ENCODE measurements around the gene TBCD.

TBCD gene

GRCh38 chr17:82907797-82908542 is 156.1 kb downstream of the TBCD start:
- no peak for DNase-seq (ENCODE audit: low read depth)

GRCh38 chr17:82908543-82909160 is 156.8 kb downstream of the TBCD start:
- no peak for DNase-seq (ENCODE audit: low read depth)

GRCh38 chr17:82909322-82909904 is 157.5 kb downstream of the TBCD start:
- no peak for DNase-seq (ENCODE audit: low read depth)

- no peak for DNase-seq (ENCODE audit: low read depth)
Observed at GRCh38 chr17:82910041-82910481, 158.2 kb downstream of the TBCD start.

GRCh38 chr17:82910770-82911169 is 158.9 kb downstream of the TBCD start:
- DNase-seq (ENCODE audit: low read depth) = no peak

GRCh38 chr17:82911822-82912221 is 160.0 kb downstream of the TBCD start:
- no peak for DNase-seq (ENCODE audit: low read depth)

- DNase-seq (ENCODE audit: low read depth) = no peak
Observed at GRCh38 chr17:82912484-82913089, 160.7 kb downstream of the TBCD start.

- no peak for DNase-seq (ENCODE audit: low read depth)
Observed at GRCh38 chr17:82913304-82914043, 161.6 kb downstream of the TBCD start.

GRCh38 chr17:82914375-82914774 is 162.5 kb downstream of the TBCD start:
- DNase-seq (ENCODE audit: low read depth) = no peak

- no peak for DNase-seq (ENCODE audit: low read depth)
Observed at GRCh38 chr17:82915010-82915756, 163.3 kb downstream of the TBCD start.

GRCh38 chr17:82915757-82916027 is 163.8 kb downstream of the TBCD start:
- no peak for DNase-seq (ENCODE audit: low read depth)

GRCh38 chr17:82917699-82918345 is 166.0 kb downstream of the TBCD start:
- no peak for DNase-seq (ENCODE audit: low read depth)

- DNase-seq (ENCODE audit: low read depth) = no peak
Observed at GRCh38 chr17:82918508-82918907, 166.6 kb downstream of the TBCD start.

- DNase-seq (ENCODE audit: low read depth) = no peak
Observed at GRCh38 chr17:82920150-82920549, 168.3 kb downstream of the TBCD start.

- no peak for DNase-seq (ENCODE audit: low read depth)
Observed at GRCh38 chr17:82920715-82921114, 168.8 kb downstream of the TBCD start.

GRCh38 chr17:82921426-82921825 is 169.6 kb downstream of the TBCD start:
- DNase-seq (ENCODE audit: low read depth) = no peak

- no peak for DNase-seq (ENCODE audit: low read depth)
Observed at GRCh38 chr17:82922646-82923045, 170.8 kb downstream of the TBCD start.

GRCh38 chr17:82923366-82924113 is 171.7 kb downstream of the TBCD start:
- no peak for DNase-seq (ENCODE audit: low read depth)

GRCh38 chr17:82924214-82924613 is 172.3 kb downstream of the TBCD start:
- DNase-seq (ENCODE audit: low read depth) = no peak

GRCh38 chr17:82924812-82925211 is 172.9 kb downstream of the TBCD start:
- DNase-seq (ENCODE audit: low read depth) = no peak

GRCh38 chr17:82925336-82925735 is 173.5 kb downstream of the TBCD start:
- no peak for DNase-seq (ENCODE audit: low read depth)
